T-helper 2 cell treated with Interferon-gamma antibody and Interleukin-4, amounts not matched to agents 100 ng/mL and 5 ng/mL, for 36 hours (primary cell): Measurements from ENCODE around the gene TCF3. TPM values are rescaled to one million over a fixed set of nuclear protein-coding genes. Genes with fewer than 3 reads are reported as not detected.

Source experiments
- intact Hi-C: fragments of 100-400 bp; cut with micrococcal nuclease; formaldehyde crosslinking; loops from one replicate; pipeline ENCODE4 v1.15.1; 2023
- total RNA-seq: library from RNA; stranded (reverse); gene quantifications from 2 replicates; pipeline ENCODE4 v1.2.3, GENCODE V29; 2022

Gene TCF3
- total RNA-seq, 1 donor from 2014 or later, result 88.5 TPM

GRCh38 chr19:1612114-1613086, 40.0 kb downstream of the TCF3 start:
- intact Hi-C loops, result no loop called here

DNA sequence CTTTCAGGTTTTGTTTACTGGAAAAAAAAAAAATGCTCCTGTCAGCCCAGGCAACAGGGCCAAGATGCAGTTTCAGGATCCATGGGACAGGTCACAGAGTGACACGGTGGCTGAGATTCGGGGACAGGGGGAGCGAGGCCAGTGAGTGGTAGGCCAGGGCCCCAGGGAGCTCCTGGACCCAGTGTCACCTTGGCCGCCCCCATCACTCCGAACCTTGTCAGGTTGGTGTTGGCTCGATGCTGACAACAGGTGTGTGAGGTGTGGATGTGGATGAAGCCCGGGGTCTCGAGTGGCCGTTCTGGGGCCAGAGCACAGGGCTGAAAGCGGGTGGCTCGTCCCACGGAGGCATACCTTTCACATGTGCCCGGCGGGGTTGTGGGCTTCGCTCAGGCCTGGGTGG, 41.1 kb downstream of the TCF3 start:
- intact Hi-C loops, result no loop called here

GRCh38 chr19:1610579-1610978, 41.8 kb downstream of the TCF3 start:
- intact Hi-C loops, result no loop called here

GRCh38 chr19:1609680-1610474, 42.5 kb downstream of the TCF3 start:
- intact Hi-C loops, result no loop called here

GRCh38 chr19:1609103-1609396, 43.4 kb downstream of the TCF3 start:
- intact Hi-C loops, result no loop called here

DNA sequence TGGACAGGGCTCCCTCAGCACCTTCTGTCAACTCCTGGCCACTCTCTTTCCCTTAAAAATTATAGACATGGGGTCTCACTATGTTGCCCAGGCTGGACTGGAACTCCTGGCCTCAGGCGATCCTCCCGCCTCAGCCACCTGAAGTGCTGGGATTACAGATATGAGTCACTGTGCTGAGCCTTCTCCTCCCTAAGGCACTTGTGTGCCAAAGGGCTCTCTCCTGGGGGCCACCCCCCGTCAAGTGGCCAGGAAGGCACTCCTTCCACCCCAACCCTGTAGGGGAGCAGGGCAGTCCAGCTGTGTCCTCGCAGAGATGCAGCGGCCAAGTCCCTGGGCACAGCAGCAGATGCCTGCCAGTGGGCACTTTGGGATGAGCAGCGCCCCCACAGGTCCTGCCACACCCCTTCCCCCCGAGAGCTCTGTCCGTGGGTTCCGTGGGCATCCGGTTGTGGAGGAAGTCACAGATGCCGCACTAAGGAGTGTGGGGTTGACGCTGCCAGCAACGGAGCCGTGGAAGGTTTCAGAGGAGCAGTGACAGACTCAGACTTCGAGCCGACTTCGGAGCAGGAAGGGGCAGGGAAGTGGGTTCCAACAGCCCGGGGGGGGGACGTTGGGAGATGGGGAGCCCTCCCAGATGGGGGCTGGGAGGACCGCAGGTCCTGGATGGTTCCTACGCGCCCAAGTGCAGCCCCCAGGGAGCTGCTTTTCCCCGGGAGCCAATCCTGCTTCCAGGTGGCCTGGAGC, 43.9 kb downstream of the TCF3 start:
- intact Hi-C loops, result no loop called here

DNA sequence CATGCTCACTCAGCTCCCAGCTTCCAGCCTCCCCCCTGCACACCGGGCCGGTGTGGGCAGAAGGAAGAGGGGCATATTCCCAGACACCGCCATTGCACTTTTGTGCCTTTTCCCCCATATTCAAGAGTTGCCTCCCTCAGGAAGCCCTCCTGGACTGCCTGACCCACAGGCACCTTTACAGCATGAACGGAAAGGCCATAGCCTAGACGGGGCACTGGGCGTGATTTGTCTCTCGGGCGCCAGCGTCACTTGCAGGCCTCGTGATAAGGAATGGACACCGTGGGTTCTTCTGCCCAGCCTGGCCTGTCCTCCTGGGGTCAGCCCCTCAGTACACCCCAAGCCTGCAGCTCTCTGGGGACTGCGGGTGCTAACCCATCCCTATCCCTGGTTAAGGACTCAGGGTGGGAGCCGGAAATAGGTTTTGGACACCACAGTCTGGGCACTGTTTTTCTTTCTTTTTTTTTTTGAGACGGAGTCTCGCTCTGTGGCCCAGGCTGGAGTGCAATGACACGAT, 46.2 kb downstream of the TCF3 start:
- intact Hi-C loops, result no loop called here

GRCh38 chr19:1605236-1606137, 46.9 kb downstream of the TCF3 start, which contains the start of gene UQCR11:
Gene UQCR11, minus strand, starts transcription at chr19:1605462. Its CDS starts 53 bp downstream, at chr19:1605409.
- intact Hi-C loops, result loop anchor here (1.0 to 2.0 kb wide), 3 partner anchors 13 to 207 kb away; partner anchors contain the start of genes ATP8B3, MBD3 and TCF3

DNA sequence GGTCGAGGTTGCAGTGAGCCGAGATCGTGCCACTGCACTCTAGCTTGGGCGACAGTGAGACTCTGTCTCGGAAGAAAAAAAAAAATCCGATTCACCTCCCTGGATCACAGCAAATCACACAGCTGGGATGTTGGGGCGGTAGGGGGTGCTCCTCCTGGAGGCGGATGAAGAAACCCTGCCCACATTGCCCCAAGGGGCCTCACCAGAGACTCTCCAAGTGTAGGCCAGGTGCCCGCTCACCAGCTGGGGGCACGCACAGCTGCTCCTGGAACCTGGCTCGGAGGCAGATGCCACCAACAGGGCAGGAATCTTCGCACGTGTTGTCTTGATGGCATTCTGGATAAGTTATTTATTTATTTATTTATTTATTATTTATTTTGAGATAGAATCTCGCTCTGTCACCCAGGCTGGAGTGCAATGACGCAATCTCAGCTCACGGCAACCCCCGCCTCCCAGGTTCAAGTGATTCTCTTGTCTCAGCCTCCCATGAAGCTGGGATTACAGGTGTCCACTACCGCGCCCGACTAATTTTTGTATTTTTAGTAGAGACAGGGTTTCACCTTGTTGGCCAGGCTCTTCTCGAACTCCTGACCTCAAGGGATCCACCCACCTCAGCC, 50.2 kb downstream of the TCF3 start:
- intact Hi-C loops, result no loop called here

DNA sequence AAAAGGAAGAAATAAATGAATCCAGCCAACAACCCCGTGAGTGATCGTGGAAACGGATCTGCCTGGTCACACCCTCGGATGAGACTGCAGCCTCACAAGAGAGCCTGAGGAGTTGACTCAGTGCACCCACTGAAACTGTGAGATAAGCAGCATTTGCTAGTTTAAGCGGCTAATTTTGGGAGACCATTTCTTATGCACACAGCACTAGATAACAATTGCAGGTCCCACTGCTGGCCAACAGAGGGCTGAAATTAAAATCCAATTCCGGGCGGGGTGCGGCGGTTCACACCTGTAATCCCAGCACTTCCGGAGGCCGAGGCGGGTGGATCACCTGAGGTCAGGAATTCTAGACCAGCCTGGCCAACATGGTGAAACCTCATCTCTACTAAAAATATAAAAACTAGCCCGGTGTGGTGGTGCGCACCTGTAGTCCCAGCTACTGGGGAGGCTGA, 50.8 kb downstream of the TCF3 start:
- intact Hi-C loops, result no loop called here

GRCh38 chr19:1599460-1599846, 53.0 kb downstream of the TCF3 start:
- intact Hi-C loops, result no loop called here

DNA sequence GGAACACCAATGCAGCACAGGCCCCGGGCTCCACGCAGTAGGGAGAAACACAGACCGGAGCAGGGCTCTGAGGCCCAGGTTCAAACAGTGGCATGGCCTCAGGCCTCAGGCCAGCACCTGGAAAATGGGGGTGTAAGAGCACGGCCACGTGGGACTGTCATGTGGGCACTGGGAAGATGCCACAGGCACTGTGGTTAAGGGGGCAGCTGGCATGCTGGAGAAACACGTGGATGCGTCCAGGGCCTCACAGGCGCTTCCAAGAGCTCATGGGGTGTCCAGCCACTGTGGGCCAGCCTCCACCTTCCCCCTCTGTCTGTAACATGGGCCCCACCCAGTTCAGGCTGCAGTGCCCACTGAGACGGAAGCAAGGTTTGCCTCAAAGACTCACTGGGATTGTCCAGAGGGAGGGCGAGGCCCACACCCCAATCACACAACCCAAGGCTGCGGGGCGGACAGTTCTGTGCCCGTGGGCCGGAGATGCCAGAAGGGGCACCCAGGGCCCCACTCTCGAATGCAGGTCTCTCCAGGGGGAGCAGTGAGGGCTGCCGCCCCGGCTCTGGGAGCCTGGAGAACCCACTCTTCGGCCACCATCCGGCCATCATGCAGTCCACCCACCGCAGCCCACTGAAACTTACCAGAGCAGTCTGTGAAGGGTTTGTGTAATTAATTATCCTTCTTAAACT, 53.5 kb downstream of the TCF3 start:
- intact Hi-C loops, result no loop called here

DNA sequence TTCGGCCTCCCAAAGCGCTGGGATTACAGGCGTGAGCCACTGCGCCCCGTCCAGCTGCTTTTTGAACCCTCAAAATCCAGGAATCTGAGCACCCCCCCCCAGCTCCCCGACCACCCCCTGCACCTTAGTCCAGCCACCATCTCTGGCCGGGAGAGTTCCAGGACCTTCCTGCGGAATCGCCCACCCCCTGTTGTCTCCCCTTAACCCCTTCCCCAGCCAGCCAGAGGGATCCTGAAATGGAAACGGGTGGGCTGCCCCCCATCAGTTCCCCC, 59.0 kb downstream of the TCF3 start:
- intact Hi-C loops, result loop anchor here (5.0 kb wide), 1 partner anchor 219 kb away; the partner anchor contains the start of gene ATP8B3

DNA sequence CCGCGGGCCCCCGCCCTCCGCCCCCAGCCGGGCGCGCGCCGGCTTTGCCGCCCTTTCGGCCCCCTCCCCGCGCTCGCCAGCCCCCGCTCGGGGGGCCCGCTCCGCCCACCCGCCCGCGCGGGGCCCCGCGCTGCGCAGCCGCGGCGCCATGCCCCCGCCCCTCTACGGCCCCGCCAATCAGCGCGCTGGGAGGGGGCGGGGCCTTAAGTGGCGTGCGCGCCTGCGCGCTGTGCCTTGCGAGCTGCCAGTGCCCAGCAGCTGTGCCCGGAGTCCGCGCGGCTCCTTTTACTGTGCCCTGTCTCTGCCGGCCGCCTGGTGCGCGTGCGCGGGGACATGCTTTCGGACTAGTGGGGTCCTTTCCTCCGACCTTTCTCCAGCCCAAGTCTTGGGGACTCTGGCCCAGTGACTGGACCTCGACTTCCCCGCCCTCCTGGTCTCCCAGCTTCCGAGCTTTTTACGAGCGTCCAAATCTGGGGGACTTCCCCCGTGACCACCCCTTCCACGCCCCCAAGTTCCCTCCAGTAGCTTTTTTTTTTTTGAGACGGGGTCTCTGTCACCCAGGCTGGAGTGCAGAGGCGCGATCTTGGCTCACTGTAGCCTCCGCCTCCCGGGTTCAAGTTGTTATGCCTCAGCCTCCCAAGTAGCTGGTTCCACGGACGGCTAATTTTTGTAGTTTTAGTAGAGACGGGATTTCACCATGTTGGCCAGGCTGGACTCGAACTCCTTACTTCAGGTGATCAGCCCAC, 59.5 kb downstream of the TCF3 start, which contains the start of gene MBD3:
Gene MBD3, minus strand, starts transcription at position 111 of the 746 bp plus-strand sequence. CDS start 234 bp downstream, outside the sequence.
- intact Hi-C loops, result loop anchor here (1.0 to 5.0 kb wide), 3 partner anchors 12 to 219 kb away; partner anchors contain the start of genes ATP8B3, TCF3 and UQCR11

DNA sequence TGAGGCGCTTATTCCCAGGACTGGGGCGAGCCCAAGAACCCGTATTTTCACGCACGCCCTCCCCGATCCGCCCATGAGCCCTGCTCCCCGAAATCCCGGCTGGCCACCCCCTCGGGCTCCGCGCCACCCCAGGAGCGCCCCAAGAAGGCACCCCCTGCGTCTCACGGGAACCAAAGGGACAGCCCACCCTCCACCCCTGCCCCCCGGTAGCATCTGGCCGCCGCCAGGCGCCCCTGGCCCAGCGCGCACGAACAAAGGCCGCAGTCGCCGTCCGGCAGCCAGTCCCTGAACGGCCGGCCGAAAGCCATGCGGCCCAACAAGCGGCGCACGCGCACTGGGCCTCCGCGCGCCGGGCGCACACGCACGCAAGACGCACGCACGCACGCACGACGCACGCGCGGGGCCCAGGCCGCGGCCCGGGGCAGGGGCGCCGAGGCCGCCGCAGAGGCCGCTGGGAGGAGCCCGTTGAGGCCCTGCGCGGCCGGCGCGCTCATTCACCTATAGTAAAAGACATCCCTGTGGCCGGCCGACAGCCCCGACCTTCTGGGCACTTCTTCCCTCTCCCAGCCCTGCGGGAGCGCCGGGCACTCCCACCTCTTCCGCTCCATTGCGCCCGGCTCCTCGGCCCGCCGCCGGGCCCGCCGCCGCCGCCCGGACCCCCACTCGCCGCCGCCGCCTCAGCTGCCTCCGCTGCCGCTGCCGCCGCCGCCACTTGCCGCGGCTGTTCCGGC, 60.2 kb downstream of the TCF3 start:
- intact Hi-C loops, result loop anchor here (1.0 to 5.0 kb wide), 3 partner anchors 13 to 220 kb away; partner anchors contain the start of genes ATP8B3, TCF3 and UQCR11

GRCh38 chr19:1591421-1592023, 60.9 kb downstream of the TCF3 start:
- intact Hi-C loops, result loop anchor here (1.0 to 5.0 kb wide), 3 partner anchors 14 to 221 kb away; partner anchors contain the start of genes ATP8B3, TCF3 and UQCR11
